GM18526 (cell line): ENCODE measurements around the gene IGHMBP2.

Source experiments
- POLR2A ChIP-seq: IDR thresholded peaks from 3 replicates; pipeline ENCODE4 v1.6.1; 2011; ENCODE audit not compliant: insufficient read length; ENCODE audit errors: extremely low read depth

The IGHMBP2 gene

DNA sequence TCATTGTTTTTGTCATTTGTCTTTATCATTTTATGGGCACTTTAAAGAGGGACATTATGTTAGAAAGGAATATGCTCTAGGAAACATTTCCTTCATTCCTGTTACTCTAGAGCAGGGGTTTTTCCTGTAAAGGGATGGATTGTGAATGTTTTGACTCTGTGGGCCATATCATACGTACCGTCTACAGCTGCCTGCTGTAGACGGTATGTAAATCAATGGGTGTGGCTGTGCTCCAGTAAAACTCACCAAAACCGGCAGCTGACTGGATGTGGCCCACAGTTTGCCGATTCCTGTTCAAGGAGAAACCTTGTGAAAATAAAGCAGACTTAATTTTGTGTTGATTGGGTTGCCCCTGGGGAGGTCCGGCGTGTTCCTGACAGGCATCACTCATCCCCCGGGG lies 7.3 kb downstream of the IGHMBP2 start:
- no peak for TF ChIP-seq POLR2A

DNA sequence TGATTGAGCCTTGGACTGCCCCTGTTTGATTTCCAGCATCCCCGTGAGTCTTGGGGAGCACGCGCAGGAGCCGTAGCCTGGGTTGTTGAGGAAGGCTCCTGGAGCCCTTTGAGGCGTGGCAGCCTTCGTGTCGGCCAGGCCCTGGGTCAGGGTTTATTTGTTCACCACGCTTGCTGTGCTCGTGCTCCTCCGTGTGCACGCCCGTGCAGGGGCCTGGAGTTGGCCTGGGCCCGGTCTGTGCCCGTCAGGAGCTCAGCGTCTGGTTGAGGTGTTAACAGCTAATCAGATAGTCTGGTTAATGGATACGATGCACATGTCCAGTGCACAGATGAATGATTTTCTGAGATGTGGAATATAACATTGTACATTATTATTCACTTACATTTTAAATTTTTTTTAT lies 8.0 kb downstream of the IGHMBP2 start:
- no peak for TF ChIP-seq POLR2A

DNA sequence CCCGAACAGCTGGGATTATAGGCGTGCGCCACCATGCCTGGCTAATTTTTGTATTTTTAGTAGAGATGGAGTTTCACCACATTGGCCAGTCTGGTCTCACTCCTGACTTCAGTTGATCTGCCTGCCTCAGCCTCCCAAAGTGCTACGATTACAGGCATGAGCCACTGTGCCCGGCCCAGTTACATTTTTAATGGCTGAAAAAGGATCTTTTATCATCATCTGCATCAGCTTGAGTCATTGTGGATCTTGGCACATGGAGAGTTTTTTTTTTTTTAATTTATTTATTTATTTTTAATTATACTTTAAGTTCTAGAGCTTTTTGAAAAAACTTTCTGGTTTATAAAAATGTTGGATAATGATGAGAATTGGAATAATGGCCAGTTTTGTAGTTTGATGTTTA lies 8.6 kb downstream of the IGHMBP2 start:
- TF ChIP-seq POLR2A = no peak

DNA sequence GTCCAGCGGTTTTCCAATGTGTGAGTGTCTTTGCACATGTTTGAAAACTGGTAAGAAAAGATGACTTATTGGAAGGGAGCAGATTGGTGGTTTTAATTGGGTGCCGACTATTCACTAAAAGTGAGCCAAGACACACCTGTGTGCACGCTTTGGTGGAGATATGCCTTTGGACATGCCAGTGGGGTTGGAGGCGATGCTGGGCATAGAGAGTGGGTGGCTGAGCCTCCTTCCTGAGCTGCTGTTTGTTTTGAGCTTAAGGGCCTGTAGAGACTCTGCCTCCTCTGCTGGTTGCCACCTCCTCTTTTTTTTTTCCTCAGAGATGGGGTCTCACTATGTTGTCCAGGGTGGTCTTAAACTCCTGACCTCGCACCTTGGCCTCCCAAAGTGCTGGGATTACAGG lies 9.5 kb downstream of the IGHMBP2 start:
- TF ChIP-seq POLR2A = no peak

DNA sequence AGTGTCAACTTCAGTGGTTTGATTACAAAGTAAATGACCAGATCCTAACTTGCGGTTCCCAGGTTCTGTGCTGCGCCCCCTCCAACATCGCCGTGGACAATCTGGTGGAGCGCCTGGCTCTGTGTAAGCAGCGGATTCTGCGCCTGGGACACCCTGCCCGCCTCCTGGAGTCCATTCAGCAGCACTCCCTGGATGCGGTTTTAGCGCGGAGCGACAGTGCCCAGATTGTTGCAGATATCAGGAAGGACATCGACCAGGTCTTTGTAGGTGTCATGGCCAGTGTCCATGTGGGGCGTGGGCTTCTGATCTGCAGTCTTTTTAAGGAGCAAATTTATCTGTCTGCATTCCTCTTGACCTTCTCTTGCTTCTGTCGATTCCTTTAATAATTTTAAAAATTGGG lies 11.1 kb downstream of the IGHMBP2 start:
- no peak for TF ChIP-seq POLR2A

DNA sequence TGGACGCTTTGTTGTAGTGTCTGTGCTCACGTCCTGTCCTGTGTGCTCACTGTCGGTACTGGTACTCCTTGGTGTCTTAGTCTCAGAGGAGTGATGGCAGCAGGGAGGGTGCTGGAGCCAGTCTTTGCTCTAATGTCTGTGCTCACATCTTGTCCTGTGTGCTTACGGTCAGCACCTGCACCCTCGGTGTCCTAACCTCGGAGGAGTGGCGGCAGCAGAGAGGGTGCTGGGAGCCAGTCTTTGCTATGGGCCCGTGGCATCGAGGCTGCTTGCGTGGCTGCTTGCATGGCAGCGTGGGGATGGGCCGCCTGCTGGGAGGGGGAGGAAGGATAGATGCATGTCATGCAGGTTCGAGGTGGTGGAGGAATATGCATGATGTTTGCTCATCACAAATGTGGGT lies 12.7 kb downstream of the IGHMBP2 start:
- TF ChIP-seq POLR2A = no peak

DNA sequence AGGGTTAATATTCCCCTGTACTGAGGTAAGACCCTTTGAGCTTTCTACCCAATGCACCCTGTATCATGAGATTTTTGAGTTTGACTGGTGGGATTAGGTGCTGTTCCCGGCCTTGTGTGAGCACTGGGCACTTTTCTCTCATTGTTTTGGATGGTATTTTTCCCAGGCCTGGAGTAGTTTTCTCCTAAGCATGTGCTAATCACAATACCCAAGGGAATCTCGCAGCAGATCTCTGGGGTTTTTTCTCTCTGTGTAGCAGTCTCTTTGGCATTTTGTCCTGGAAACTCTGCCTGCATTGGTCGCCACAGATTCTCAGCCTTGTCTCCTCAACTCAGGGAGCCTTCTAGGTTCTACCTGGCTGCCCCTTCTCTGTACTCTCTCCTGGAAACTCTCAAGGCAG lies 19.9 kb downstream of the IGHMBP2 start:
- no peak for TF ChIP-seq POLR2A

DNA sequence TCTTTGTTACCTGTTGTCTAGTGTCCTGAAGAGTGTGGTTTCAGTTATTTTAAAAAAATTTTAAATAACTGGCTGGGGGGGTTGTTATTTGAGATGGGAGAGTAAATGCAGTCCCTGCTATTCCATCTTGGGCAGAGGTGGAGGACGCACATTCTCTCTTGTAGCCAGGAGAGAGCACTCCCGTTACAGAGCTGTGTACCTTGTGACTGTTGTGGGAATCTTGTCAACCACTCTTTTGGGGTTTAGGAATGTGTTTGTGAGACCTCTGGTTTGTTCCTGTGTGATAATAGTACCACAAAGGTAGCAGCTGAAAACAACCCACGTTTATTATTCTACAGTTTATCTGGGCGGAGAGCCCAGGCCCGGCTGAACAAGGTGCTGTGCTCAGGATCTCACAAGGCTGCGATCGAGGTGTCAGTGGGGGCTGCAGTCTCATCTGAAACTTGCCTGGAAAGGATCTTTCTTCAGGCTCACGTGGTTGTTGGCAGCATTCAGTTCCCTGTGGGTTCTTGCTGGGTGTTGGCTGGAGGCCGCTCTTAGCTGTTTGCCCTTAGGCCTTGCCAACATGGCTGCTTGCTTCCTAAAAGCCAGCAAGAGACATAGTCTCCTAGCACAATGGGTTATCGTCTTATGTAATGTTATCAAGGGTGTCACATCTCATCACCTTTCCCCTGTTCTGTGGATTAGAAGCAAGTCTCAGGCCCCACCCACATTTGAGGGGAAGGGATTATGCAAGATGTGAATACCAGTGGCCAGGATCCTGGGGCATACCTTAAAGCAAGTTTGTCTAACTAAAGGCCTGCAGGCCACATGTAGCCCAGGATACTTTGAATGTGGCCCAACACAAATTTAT lies 20.6 kb downstream of the IGHMBP2 start:
- TF ChIP-seq POLR2A = no peak

DNA sequence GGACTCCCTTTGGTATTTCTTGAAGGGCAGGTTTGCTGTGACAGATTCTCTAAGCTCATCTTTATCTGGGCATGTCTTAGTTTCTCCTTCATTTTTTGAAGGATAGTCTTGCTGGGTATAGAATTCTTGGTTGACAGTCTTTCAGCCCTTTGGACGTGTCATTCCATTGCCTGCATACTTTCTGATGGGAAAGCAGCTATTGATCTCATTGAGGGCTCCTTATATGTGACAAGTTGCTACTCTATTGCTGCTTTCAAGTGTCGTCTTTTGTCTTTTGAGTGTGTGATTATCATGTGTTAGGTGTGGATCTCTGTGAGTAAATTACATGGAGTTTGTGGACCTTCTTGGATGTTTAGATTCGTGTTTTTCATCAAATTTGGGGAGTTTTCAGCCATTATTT lies 21.9 kb downstream of the IGHMBP2 start:
- TF ChIP-seq POLR2A = no peak

DNA sequence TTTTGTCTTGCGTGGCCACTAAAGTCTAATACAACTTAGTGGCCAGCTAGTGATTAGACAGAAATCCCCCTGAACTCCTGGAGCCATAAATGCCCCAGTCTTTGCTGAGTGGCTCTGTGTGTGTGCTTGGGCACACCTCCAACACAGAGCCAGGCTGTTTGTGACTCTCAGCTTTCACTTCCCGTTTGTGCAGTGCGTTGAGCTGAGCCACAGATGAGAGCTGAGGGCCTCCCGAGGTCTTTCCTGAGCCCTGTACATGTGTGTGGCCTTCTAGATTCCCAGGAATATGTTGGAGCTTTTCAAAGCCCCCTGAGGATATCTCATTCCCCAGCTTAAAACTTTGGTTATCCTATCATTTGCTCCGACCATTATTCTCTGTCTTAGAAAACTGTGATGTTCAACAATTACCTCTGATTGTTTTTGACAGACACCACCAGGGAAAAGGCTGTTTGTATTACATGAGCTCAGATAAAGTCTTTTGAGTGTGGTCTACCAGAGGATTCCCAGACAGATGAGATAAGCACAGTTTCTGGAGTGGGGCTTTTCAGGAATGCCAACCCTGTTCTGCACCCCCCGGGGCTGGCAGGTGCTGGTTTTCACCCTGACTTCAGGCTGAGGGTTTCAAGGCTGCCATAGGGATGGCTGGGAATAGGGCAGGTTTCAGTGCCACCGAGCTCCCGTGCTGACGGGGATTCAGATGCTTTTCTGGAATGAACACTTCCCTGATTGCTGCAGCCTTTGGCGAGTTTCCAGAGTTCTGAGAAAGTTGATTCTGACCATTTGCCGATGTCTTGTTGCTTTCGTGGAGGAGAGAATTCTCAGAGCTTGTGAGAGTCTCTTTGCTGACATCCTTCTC lies 23.8 kb downstream of the IGHMBP2 start:
- TF ChIP-seq POLR2A = no peak

DNA sequence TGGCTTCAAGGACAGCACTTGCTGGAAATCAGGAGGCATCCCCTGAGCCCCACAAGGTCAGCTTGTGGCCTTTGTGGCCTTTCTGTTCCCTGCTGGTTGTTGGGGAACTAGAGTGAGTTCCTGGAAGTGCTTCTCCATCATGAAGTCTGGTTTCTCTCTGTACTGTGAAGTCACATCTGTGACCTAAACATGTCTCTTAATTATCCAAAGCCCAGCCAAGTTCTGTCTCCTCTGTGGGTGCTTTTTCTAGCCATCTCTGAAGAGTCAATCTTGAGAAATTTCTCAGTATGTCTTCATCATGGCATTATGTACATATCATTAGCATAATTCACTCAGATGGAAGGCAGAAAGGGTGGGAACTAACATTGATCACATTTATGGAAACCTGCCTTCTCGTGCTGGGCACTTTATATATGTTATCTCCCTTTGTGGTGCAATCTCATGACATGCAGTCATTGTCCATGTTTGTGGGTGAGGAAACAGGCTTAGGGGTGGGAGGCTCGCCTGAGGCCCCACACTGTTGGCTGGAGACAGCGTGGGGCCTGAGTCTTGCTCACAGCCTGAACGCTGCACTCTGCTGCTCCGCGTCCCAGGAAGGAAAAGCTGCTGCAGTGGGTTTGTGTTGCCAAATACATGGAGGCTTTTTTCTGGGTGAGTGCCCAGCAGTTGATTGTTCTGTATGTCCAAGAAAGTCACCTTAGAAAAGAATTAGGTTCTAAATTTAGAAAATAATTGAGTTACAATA lies 24.6 kb downstream of the IGHMBP2 start:
- TF ChIP-seq POLR2A = no peak

DNA sequence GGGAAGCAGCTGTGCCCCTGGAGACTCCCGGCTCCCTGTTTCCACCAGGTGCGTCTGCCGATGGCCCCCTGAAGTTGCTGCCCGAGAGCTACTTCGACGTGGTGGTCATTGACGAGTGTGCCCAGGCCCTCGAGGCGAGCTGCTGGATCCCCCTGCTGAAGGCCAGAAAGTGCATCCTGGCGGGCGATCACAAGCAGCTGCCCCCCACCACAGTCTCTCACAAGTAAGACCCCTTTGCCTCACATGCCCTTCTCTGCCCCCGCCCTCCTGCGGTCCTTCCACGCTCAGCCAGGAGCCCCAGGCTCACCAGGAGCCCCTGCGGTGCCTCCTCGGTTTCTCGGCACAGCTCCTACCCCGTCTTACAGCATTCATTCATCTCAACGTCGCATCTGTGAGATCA lies 25.4 kb downstream of the IGHMBP2 start:
- TF ChIP-seq POLR2A = no peak

DNA sequence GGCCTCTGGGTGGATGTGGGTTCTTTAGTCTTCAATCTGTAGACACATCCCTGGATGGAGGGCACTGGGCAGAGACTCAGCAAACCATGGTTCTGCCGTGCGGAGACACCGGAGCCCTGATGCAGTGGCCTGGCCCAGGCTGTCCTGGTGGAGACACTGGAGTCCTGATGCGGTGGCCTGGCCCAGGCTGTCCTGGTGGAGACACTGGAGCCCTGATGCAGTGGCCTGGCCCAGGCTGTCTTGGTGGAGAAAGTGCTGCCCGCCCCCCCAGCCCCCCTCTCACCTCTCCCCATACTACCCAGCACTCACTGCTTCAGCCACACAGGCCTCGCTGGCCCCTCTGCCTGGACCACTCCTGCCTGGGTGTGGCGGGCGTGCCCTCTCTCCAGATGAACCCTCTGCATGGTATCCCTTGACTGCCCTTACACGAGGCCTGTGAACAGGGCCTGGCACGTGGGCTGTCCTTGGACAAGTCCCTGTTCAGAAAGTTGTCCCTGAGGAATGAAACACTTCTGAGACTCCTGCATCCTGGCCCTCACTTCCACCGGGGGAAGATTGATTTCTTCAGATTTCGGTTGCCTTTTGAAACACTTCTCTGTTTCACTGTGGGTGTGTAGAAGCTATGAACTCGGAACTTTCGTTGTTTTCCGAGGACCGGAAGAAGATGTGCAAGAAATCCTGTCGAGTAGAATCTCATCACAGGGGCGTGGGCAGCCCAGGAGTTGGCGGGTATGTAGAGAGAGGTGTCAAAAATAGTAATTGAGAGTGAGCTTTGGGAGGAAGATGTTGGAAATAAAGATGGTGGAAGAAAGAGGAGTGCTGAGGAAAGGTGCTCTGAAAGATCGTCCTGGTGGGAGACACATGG lies 26.2 kb downstream of the IGHMBP2 start:
- no peak for TF ChIP-seq POLR2A

DNA sequence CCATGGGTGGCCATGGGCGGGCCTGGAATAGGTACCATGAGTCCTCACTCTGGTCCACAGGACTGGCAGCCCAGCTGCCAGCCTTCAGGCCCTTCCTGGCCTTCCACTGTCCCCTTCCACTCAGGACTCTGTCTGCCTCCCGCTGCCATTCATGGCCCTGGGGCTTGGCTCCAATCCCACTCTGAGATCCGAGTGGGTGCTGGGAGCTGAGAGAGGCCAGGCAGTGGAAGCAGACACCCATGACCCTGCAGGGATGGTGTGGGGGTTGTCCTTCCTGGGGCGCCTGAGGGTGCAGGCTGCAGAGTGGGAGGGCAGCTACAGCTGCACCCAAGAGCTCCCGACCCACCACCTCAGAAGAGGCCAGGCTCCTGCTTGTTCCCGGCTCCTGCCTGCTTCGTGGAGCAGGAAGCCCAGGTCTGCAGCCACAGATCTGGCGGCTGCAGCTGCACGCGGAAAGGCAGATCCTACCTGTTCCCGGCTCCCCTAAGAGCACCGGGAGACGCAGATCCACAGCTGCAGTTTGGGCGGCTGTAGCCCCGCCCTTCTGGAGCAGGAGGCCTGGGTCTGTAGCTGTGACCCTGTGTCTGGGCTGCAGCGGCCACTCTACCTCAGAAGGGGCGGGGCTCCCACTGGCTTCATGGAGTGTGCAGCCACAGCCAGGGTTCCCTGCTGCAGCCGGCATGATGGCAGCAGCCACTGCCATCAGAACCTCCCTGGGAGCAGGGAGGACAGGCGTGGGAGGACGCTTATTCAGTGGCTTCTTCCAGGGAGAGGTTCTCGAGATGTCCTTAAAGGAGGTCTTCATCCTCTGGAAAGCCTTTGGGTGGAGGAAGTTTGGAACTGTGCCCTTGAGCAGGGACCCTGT lies 27.5 kb downstream of the IGHMBP2 start:
- TF ChIP-seq POLR2A = no peak
